ENCODE data around the gene VAV3. TPM values are rescaled to one million over a fixed set of nuclear protein-coding genes. Genes with fewer than 3 reads are reported as not detected.

VAV3 gene
- total and polyA plus RNA-seq, 2 experiments from 2014 or later, result under 0.01 to 0.24 TPM

DNA sequence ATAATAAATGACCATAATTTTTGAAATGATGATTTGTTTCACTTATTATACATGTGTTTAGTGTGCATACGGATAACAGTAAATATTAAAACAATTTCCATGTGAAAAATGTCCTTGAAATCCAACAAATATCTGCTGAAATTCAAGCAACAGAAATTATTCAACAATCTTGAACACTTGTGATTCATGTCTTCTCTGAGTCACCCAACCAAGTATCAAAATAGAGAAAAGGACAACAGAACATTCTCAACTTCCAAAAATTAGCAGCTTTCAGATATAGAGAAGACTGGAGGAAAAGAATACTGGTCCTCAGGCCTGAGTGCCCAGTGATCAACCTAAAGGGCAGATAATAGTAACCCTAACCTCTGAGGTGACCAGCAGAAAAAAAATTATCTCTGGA lies 90.8 kb downstream of the VAV3 start:
- no peak overlapping the region for H3K4me3 ChIP-seq
- peaks cover 42% of the 10 kb centered on the region for H3K4me1 ChIP-seq (ENCODE audit: insufficient read depth)
- H3K27me3 ChIP-seq (replicated peaks; ENCODE audit: insufficient read depth), result no peaks in the 10 kb centered on the region
- no peak overlapping the region for H3K9ac ChIP-seq
- DNase-seq, result peak; percentile 65
- H3K4me2 ChIP-seq (ENCODE audit: unreplicated experiment), result no peak overlapping the region
- peaks cover 26% of the 10 kb centered on the region for H3F3A ChIP-seq (ENCODE audit: insufficient read depth)
- H3K27ac ChIP-seq, result no peak overlapping the region
- H3K9me2 ChIP-seq (ENCODE audit: insufficient read depth), result no peaks in the 10 kb centered on the region
- H4K20me1 ChIP-seq (ENCODE audit: insufficient read depth), result no peaks in the 10 kb centered on the region
- no peak overlapping the region for H2AFZ ChIP-seq
- H3K9me3 ChIP-seq (ENCODE audit: low read depth), result no peaks in the 10 kb centered on the region
- H3K36me3 ChIP-seq (ENCODE audit: low read depth), result no peaks in the 10 kb centered on the region
- in situ Hi-C loops (cut with MboI), result no loop called here
- H3K79me2 ChIP-seq (ENCODE audit: insufficient read depth), result no peaks in the 10 kb centered on the region
- TF ChIP-seq EZH2 (IDR thresholded peaks at IDR 0.05; ENCODE audit: insufficient read depth, poor library complexity, severe bottlenecking) (no peak), EZH2phosphoT487 (IDR thresholded peaks at IDR 0.05; ENCODE audit: insufficient read depth, low read depth) (no peak)
- WGBS, 2 experiments (ENCODE audit: low coverage in 1 of 2, low lambda C conversion rate in 2 of 2, missing lambda C conversion rate in 2 of 2), result 48 to 64% methylated on average over 1 of the region's 1 CpG

DNA sequence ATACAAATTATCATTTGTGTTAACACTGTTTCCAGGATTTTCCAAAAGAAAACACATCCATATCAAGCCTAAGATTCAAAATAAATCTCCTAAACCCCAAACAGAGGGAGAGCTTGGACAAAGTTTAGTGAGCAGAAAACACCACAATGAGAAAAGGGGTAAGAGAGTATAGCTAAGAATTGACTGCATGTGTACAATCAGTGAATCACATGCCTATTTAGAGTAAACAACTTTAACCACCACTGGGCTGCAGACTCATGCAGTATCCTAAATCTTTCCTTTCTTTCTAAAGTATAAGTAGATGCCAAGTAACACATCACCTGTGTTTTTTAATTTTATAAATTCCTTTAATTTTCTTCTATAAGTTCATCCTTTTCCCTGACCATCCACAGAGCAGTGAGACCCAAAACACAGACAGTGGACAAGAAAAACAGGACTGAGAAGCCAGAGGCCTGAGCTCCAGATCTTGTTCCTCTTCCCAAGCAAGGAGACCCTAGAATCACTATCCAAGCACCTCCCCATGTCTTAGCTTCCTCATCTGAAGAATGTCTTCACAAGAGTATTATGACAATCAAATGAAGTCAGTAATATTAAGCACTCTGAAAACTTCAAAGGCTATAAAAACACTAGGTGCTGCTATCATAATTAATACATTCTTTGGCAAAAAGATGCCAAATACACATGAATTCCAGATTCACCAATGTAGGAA lies 93.1 kb downstream of the VAV3 start:
- H2AFZ ChIP-seq, result no peak overlapping the region
- H3K27me3 ChIP-seq (replicated peaks; ENCODE audit: insufficient read depth), result no peaks in the 10 kb centered on the region
- no peak overlapping the region for H3K27ac ChIP-seq
- H3K9me3 ChIP-seq (ENCODE audit: low read depth), result no peaks in the 10 kb centered on the region
- in situ Hi-C loops (cut with MboI), result no loop called here
- no peak for DNase-seq
- H3K36me3 ChIP-seq (ENCODE audit: low read depth), result no peaks in the 10 kb centered on the region
- H3K9me2 ChIP-seq (ENCODE audit: insufficient read depth), result no peaks in the 10 kb centered on the region
- H3F3A ChIP-seq (ENCODE audit: insufficient read depth), result peaks cover 9% of the 10 kb centered on the region
- no peak overlapping the region for H3K9ac ChIP-seq
- TF ChIP-seq EZH2 (IDR thresholded peaks at IDR 0.05; ENCODE audit: insufficient read depth, poor library complexity, severe bottlenecking) (no peak), EZH2phosphoT487 (IDR thresholded peaks at IDR 0.05; ENCODE audit: insufficient read depth, low read depth) (no peak)
- H3K4me2 ChIP-seq (ENCODE audit: unreplicated experiment), result no peak overlapping the region
- H3K4me3 ChIP-seq, result no peak overlapping the region
- H4K20me1 ChIP-seq (ENCODE audit: insufficient read depth), result no peaks in the 10 kb centered on the region
- H3K4me1 ChIP-seq (ENCODE audit: insufficient read depth), result peaks cover 25% of the 10 kb centered on the region
- no peaks in the 10 kb centered on the region for H3K79me2 ChIP-seq (ENCODE audit: insufficient read depth)

DNA sequence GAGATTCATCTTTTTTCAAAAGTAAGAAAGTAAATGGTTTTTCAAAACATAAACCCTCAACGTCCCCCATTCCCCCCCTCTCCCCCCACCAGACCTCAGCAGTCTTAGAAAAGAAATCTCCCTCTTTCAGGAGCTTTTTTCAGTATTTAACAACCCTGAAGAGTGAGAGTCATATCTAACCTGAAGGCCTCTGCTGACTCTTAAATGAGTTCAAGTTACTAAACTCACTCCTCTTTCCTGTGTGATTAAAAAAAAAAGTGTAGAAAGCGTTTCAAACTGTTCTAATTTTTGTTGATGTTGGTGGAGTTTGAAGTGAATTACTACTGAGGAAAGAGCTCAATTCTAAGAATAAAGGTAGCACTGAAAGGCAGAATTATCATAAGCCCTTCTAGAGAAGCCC lies 93.7 kb downstream of the VAV3 start:
- in situ Hi-C loops (cut with MboI), result no loop called here
- H3F3A ChIP-seq (ENCODE audit: insufficient read depth), result 0 out of 2 replicates have a peak, but pooled peaks cover 7% of the 10 kb centered on the region
- H4K20me1 ChIP-seq (ENCODE audit: insufficient read depth), result no peaks in the 10 kb centered on the region
- H3K4me3 ChIP-seq, result no peak overlapping the region
- H3K9me2 ChIP-seq (ENCODE audit: insufficient read depth), result no peaks in the 10 kb centered on the region
- no peak overlapping the region for H2AFZ ChIP-seq
- no peak for TF ChIP-seq EZH2 (IDR thresholded peaks at IDR 0.05; ENCODE audit: insufficient read depth, poor library complexity, severe bottlenecking)
- no peak for TF ChIP-seq EZH2phosphoT487 (IDR thresholded peaks at IDR 0.05; ENCODE audit: insufficient read depth, low read depth)
- no peak for DNase-seq
- no peaks in the 10 kb centered on the region for H3K9me3 ChIP-seq (ENCODE audit: low read depth)
- peaks cover 19% of the 10 kb centered on the region for H3K4me1 ChIP-seq (ENCODE audit: insufficient read depth)
- peak overlapping the region; percentile 31 for H3K4me2 ChIP-seq (ENCODE audit: unreplicated experiment)
- no peak overlapping the region for H3K9ac ChIP-seq
- 18 to 33% methylated on average over 2 of the region's 2 CpGs for WGBS, 2 experiments (ENCODE audit: low coverage in 1 of 2, low lambda C conversion rate in 2 of 2, missing lambda C conversion rate in 2 of 2)
- H3K27me3 ChIP-seq (replicated peaks; ENCODE audit: insufficient read depth), result no peaks in the 10 kb centered on the region
- no peaks in the 10 kb centered on the region for H3K36me3 ChIP-seq (ENCODE audit: low read depth)
- no peaks in the 10 kb centered on the region for H3K79me2 ChIP-seq (ENCODE audit: insufficient read depth)
- H3K27ac ChIP-seq, result no peak overlapping the region

DNA sequence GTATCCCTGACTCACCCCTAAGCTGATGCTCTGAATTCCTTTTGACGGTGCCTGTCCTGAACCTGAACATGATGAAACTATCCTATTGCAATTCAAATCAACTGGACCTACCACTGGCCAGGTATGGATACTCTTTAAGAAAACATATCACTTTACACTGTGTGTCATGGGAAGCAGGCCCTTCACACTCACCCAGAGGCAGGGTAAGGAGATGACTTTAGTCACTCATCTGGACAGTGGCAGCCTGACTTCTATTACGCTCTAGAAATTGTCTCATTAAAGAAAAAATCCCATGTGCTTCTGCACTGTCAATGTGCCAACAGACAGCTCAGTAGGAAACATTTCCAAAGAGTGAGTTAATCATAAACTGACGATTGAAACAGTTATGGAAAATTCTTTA lies 94.3 kb downstream of the VAV3 start:
- TF ChIP-seq EZH2 (IDR thresholded peaks at IDR 0.05; ENCODE audit: insufficient read depth, poor library complexity, severe bottlenecking) (no peak), EZH2phosphoT487 (IDR thresholded peaks at IDR 0.05; ENCODE audit: insufficient read depth, low read depth) (no peak)
- no peak overlapping the region for H3K27ac ChIP-seq
- H3K4me2 ChIP-seq (ENCODE audit: unreplicated experiment), result peak overlapping the region; percentile 31
- no peak overlapping the region for H3K4me3 ChIP-seq
- no peak overlapping the region for H3K9ac ChIP-seq
- H3K36me3 ChIP-seq (ENCODE audit: low read depth), result no peaks in the 10 kb centered on the region
- H3K9me3 ChIP-seq (ENCODE audit: low read depth), result no peaks in the 10 kb centered on the region
- H2AFZ ChIP-seq, result no peak overlapping the region
- H3K4me1 ChIP-seq (ENCODE audit: insufficient read depth), result peaks cover 19% of the 10 kb centered on the region; the same call in 1 of the 2 replicates
- no peaks in the 10 kb centered on the region for H4K20me1 ChIP-seq (ENCODE audit: insufficient read depth)
- DNase-seq, result peak; percentile 79
- in situ Hi-C loops (cut with MboI), result no loop called here
- no peaks in the 10 kb centered on the region for H3K79me2 ChIP-seq (ENCODE audit: insufficient read depth)
- WGBS, 2 experiments (ENCODE audit: low coverage in 1 of 2, low lambda C conversion rate in 2 of 2, missing lambda C conversion rate in 2 of 2), result 38 to 42% methylated on average over 3 of the region's 3 CpGs
- H3F3A ChIP-seq (ENCODE audit: insufficient read depth), result 0 out of 2 replicates have a peak, but pooled peaks cover 7% of the 10 kb centered on the region
- no peaks in the 10 kb centered on the region for H3K27me3 ChIP-seq (replicated peaks; ENCODE audit: insufficient read depth)
- H3K9me2 ChIP-seq (ENCODE audit: insufficient read depth), result no peaks in the 10 kb centered on the region
